Natural killer cell (primary cell): Measurements from ENCODE around the gene NMUR1. TPM values are rescaled to one million over a fixed set of nuclear protein-coding genes. Genes with fewer than 3 reads are reported as not detected.

Experiments used
- ATAC-seq, 3 donors: fragments of 150-1000 bp in 2 of 3; fragments of 200-7000 bp in 1 of 3; cut with Tn5 transposase; 1 replicate in 1 of 3; 2 replicates in 2 of 3; pipeline ENCODE4 v1.10.0; 2021; ENCODE audit warnings: mild to moderate bottlenecking in 2 of 3, moderate library complexity in 2 of 3
- DNase-seq, 2 donors: peaks; one replicate each; pipeline versions ENCODE4 v3.0.0 to v3.0.0-alpha.2; 2013 to 2021; ENCODE audit warnings: mixed read lengths in 1 of 2
- H3K27ac ChIP-seq: one replicate; pipeline ENCODE4 v1.5.1; 2013; ENCODE audit warnings: mild to moderate bottlenecking, low read length
- H3K27me3 ChIP-seq: one replicate; pipeline ENCODE4 v1.6.1; 2013; ENCODE audit warnings: low read length; ENCODE audit not compliant: control insufficient read depth, insufficient read depth
- H3K36me3 ChIP-seq: one replicate; pipeline ENCODE4 v1.6.1; 2013; ENCODE audit warnings: low read length; ENCODE audit not compliant: control insufficient read depth, insufficient read depth
- H3K4me1 ChIP-seq: one replicate; pipeline ENCODE4 v1.6.1; 2013; ENCODE audit warnings: low read length; ENCODE audit not compliant: control insufficient read depth, insufficient read depth
- H3K4me3 ChIP-seq: one replicate; pipeline ENCODE4 v1.5.1; 2013; ENCODE audit warnings: low read length
- H3K9me3 ChIP-seq: one replicate; pipeline ENCODE4 v1.6.1; 2013; ENCODE audit warnings: low read length; ENCODE audit not compliant: control insufficient read depth, insufficient read depth
- H3K27ac Mint-ChIP-seq, 2 donors: one replicate each; pipeline ENCODE4 v1.8.0; 2022; ENCODE audit warnings: mild to moderate bottlenecking in 2 of 2, mixed read lengths in 2 of 2, moderate library complexity in 1 of 2
- H3K27me3 Mint-ChIP-seq, 2 donors: one replicate each; pipeline ENCODE4 v1.8.0; 2022; ENCODE audit warnings: low read depth in 2 of 2, mixed read lengths in 2 of 2
- H3K36me3 Mint-ChIP-seq: one replicate; pipeline ENCODE4 v1.8.0; 2022; ENCODE audit warnings: mixed read lengths
- H3K4me1 Mint-ChIP-seq, 2 donors: one replicate each; pipeline ENCODE4 v1.8.0; 2022; ENCODE audit warnings: mixed read lengths in 2 of 2
- H3K4me3 Mint-ChIP-seq: one replicate; pipeline ENCODE4 v1.8.0; 2022; ENCODE audit warnings: mild to moderate bottlenecking, moderate library complexity, mixed read lengths
- H3K9me3 Mint-ChIP-seq, 2 donors: one replicate each; pipeline ENCODE4 v1.8.0; 2022; ENCODE audit warnings: mixed read lengths in 2 of 2
- CTCF ChIP-seq: fragments of 200-600 bp; IDR thresholded peaks from one replicate; pipeline ENCODE4 v1.8.0; 2022; ENCODE audit warnings: antibody characterized with exemption
- WGBS: methylation state at CpG from one replicate; pipeline ENCODE4 v1.1.7; 2013; ENCODE audit warnings: missing lambda C conversion rate; ENCODE audit not compliant: insufficient coverage; 5-methylcytosine and 5-hydroxymethylcytosine counted together
- intact Hi-C: fragments of 100-400 bp; cut with micrococcal nuclease; formaldehyde crosslinking; loops from one replicate; pipeline ENCODE4 v1.14.2; 2022
- total RNA-seq, 4 donors: library from RNA; stranded (reverse); fragments of 120-200 nt in 1 of 4; gene quantifications; one replicate each; pipeline versions ENCODE4 v1.2.3 to v1.2.4, GENCODE V29; 2013 to 2022

NMUR1 gene
- total RNA-seq, 3 donors from 2014 or later (not counting 1 experiment from before 2014, with no cell fraction given), result 67.4 to 103 (median 80.2) TPM

GRCh38 chr2:231479455-231479854 is 50.8 kb downstream of the NMUR1 start:
- no peak for TF ChIP-seq CTCF
- Mint-ChIP-seq H3K27ac (no peak overlapping the region), H3K27me3 (no peaks in the 10 kb centered on the region), H3K4me1 (peaks cover 0 to 15% of the 10 kb centered on the region in 2 donors), H3K36me3 (no peaks in the 10 kb centered on the region), H3K4me3 (no peak overlapping the region), H3K9me3 (no peaks in the 10 kb centered on the region)
- no peak overlapping the region for H3K4me3 ChIP-seq
- intact Hi-C loops, result no loop called here
- no peaks in the 10 kb centered on the region for H3K36me3 ChIP-seq
- WGBS, result 87% methylated on average over 5 of the region's 9 CpGs
- no peaks in the 10 kb centered on the region for H3K9me3 ChIP-seq
- ATAC-seq (no peak), DNase-seq (no peak)
- H3K27me3 ChIP-seq, result no peaks in the 10 kb centered on the region
- H3K4me1 ChIP-seq, result peaks cover 25% of the 10 kb centered on the region
- H3K27ac ChIP-seq, result no peak overlapping the region

- 87% methylated on average over 3 of the region's 3 CpGs for WGBS
- Histone ChIP-seq H3K27me3 (no peaks in the 10 kb centered on the region), H3K4me1 (peaks cover 4% of the 10 kb centered on the region), H3K9me3 (no peaks in the 10 kb centered on the region), H3K36me3 (no peaks in the 10 kb centered on the region), H3K27ac (no peak overlapping the region), H3K4me3 (no peak overlapping the region)
- Mint-ChIP-seq H3K4me1 (no peaks in the 10 kb centered on the region), H3K4me3 (no peak overlapping the region), H3K36me3 (no peaks in the 10 kb centered on the region), H3K27ac (no peak overlapping the region), H3K9me3 (no peaks in the 10 kb centered on the region), H3K27me3 (peaks cover 0 to 10% of the 10 kb centered on the region in 2 donors)
- no peak for ATAC-seq
- intact Hi-C loops, result no loop called here
- DNase-seq, result no peak
- no peak for TF ChIP-seq CTCF
These were observed 53.3 kb downstream of the NMUR1 start for GRCh38 chr2:231476920-231477319.

GRCh38 chr2:231475965-231476364 is 54.3 kb downstream of the NMUR1 start:
- Mint-ChIP-seq H3K27ac (no peak overlapping the region), H3K4me3 (no peak overlapping the region), H3K27me3 (peaks cover 0 to 10% of the 10 kb centered on the region in 2 donors), H3K4me1 (no peaks in the 10 kb centered on the region), H3K36me3 (no peaks in the 10 kb centered on the region), H3K9me3 (no peaks in the 10 kb centered on the region)
- Histone ChIP-seq H3K4me3 (no peak overlapping the region), H3K4me1 (peaks cover 4% of the 10 kb centered on the region), H3K27ac (no peak overlapping the region), H3K9me3 (no peaks in the 10 kb centered on the region), H3K36me3 (no peaks in the 10 kb centered on the region), H3K27me3 (no peaks in the 10 kb centered on the region)
- WGBS, result 10% methylated on average over 2 of the region's 3 CpGs
- intact Hi-C loops, result no loop called here
- TF ChIP-seq CTCF, result no peak
- DNase-seq, result no peak
- no peak for ATAC-seq

Other genes starting within 250 kb of the NMUR1 start
- gene B3GNT7, start 134.7 kb downstream of the NMUR1 start, total RNA-seq, result 100 to 1,000 TPM in 2 of 3 donors, 10 to 100 TPM in 1; 87.5 to 151 (median 113) TPM
- 100 to 1,000 TPM; 485 to 540 (median 529) TPM for gene NCL, start 66.0 kb downstream of the NMUR1 start, total RNA-seq
- gene TEX44, start 62.4 kb upstream of the NMUR1 start, total RNA-seq, result not detected
- gene PTMA, start 178.1 kb upstream of the NMUR1 start, total RNA-seq, result 1,000 to 10,000 TPM; 1,245 to 1,643 (median 1,314) TPM